H1 (cell line): Measurements from ENCODE around the gene ZNF506. TPM values are rescaled to one million over a fixed set of nuclear protein-coding genes. Genes with fewer than 3 reads are reported as not detected.
A peak's percentile ranks its signal among the peaks of the same experiment; 100 is the strongest.

ENCODE experiments used
- CTCF ChIA-PET: fragments of 300-600 bp; sonication (Branson Sonifier 250); formaldehyde crosslinking; loops from one replicate; lab custom pipeline; 2021; ENCODE audit not compliant: partially characterized antibody; lab: Charles Lee
- POLR2A ChIA-PET: fragments of 300-600 bp; sonication (Branson Sonifier 250); formaldehyde crosslinking; loops from one replicate; lab custom pipeline; 2021; ENCODE audit warnings: inconsistent platforms; ENCODE audit not compliant: partially characterized antibody; lab: Charles Lee
- DNase-seq, 2 experiments: peaks; one replicate each; pipeline versions ENCODE4 v3.0.0 to v3.0.0-alpha.2; 2010 to 2022; ENCODE audit warnings: low spot score in 2 of 2, low read depth in 1 of 2, mixed read lengths in 1 of 2
- FAIRE-seq: peaks from 2 replicates; lab custom pipeline; 2011; peaks lifted over from hg19 to GRCh38; lab: Jason Lieb, UNC
- H2AFZ ChIP-seq: 2 replicates; pipeline ENCODE4 v1.8.1; 2012; ENCODE audit warnings: low read length, inconsistent platforms
- H2AK5ac ChIP-seq: 2 replicates; pipeline ENCODE4 v1.6.1; 2013; ENCODE audit warnings: low read depth, low read length
- H2BK120ac ChIP-seq: replicated peaks from 2 replicates; pipeline ENCODE3; 2013; ENCODE audit warnings: low read depth, low read length, inconsistent platforms
- H2BK12ac ChIP-seq: 2 replicates; pipeline ENCODE4 v1.6.1; 2013; ENCODE audit warnings: low read depth, low read length
- H2BK15ac ChIP-seq: 2 replicates; pipeline ENCODE4 v1.6.1; 2013; ENCODE audit warnings: low read length
- H2BK20ac ChIP-seq: 2 replicates; pipeline ENCODE4 v1.6.1; 2013; ENCODE audit warnings: low read length
- H2BK5ac ChIP-seq: 2 replicates; pipeline ENCODE4 v1.6.1; 2013; ENCODE audit warnings: low read depth, low read length
- H3K14ac ChIP-seq: 2 replicates; pipeline ENCODE4 v1.6.1; 2013; ENCODE audit warnings: inconsistent platforms; ENCODE audit not compliant: insufficient read length
- H3K18ac ChIP-seq: 2 replicates; pipeline ENCODE4 v1.6.1; 2013; ENCODE audit warnings: low read length; ENCODE audit errors: extremely low read depth
- H3K23ac ChIP-seq: 2 replicates; pipeline ENCODE4 v1.6.1; 2013; ENCODE audit warnings: inconsistent platforms; ENCODE audit not compliant: insufficient read length
- H3K23me2 ChIP-seq: 2 replicates; pipeline ENCODE4 v1.6.1; 2013; ENCODE audit warnings: low read depth, low read length
- H3K27ac ChIP-seq: 2 replicates; pipeline ENCODE4 v1.6.1; 2011; ENCODE audit warnings: low read depth, low read length, inconsistent platforms
- H3K27me3 ChIP-seq, 4 experiments: replicated peaks in 1 of 4; 1 replicate in 1 of 4; 2 replicates in 3 of 4; pipeline versions ENCODE4 v1.6.1 to v1.8.1; 2011 to 2013; ENCODE audit warnings: low read length in 3 of 4, mild to moderate bottlenecking in 3 of 4, inconsistent platforms in 2 of 4, mixed read lengths in 2 of 4, moderate library complexity in 1 of 4; ENCODE audit not compliant: control insufficient read depth in 3 of 4, insufficient read depth in 3 of 4; ENCODE audit errors: extremely low read depth in 1 of 4
- H3K36me3 ChIP-seq, 4 experiments: 2 replicates each; pipeline versions ENCODE4 v1.6.1 to v1.8.1; 2011 to 2013; ENCODE audit warnings: mild to moderate bottlenecking in 4 of 4, low read length in 3 of 4, moderate library complexity in 2 of 4, control low read depth in 1 of 4, inconsistent platforms in 1 of 4; ENCODE audit not compliant: insufficient read depth in 4 of 4, control insufficient read depth in 2 of 4
- H3K4ac ChIP-seq: replicated peaks from 2 replicates; pipeline ENCODE3; 2013; ENCODE audit warnings: low read length, low read depth, mixed read lengths, inconsistent platforms; ENCODE audit not compliant: insufficient read length
- H3K4me1 ChIP-seq, 4 experiments: replicated peaks in 1 of 4; 1 replicate in 1 of 4; 2 replicates in 3 of 4; pipeline versions ENCODE4 v1.6.1 to v1.8.1; 2011 to 2013; ENCODE audit warnings: low read length in 3 of 4, inconsistent platforms in 2 of 4, mixed read lengths in 1 of 4; ENCODE audit not compliant: insufficient read depth in 4 of 4, control insufficient read depth in 3 of 4
- H3K4me2 ChIP-seq, 2 experiments: 2 replicates each; pipeline versions ENCODE4 v1.6.1 to v1.8.1; 2011 to 2013; ENCODE audit warnings: low read depth in 2 of 2, low read length in 2 of 2, control low read depth in 1 of 2, inconsistent platforms in 1 of 2, mild to moderate bottlenecking in 1 of 2; ENCODE audit not compliant: insufficient read depth in 1 of 2
- H3K4me3 ChIP-seq, 4 experiments: fragments of 200-600, 300-600 bp in 1 of 4; sonication (generic), shearing (Covaris generic), sonication (Bioruptor Twin) in 1 of 4; 2 replicates each; pipeline versions ENCODE4 v1.5.1 to v1.8.1; 2011 to 2016; ENCODE audit warnings: low read length in 4 of 4, low read depth in 3 of 4, control low read depth in 2 of 4, inconsistent platforms in 2 of 4, mild to moderate bottlenecking in 2 of 4, mixed read lengths in 1 of 4, moderate library complexity in 1 of 4; ENCODE audit not compliant: insufficient read depth in 2 of 4; ENCODE audit errors: extremely low read depth in 1 of 4
- H3K56ac ChIP-seq: replicated peaks from 2 replicates; pipeline ENCODE3; 2013; ENCODE audit warnings: low read depth, mild to moderate bottlenecking, mixed read lengths, low read length, inconsistent platforms; ENCODE audit not compliant: insufficient read length
- H3K79me1 ChIP-seq: 2 replicates; pipeline ENCODE4 v1.6.1; 2013; ENCODE audit warnings: low read depth, low read length, control low read depth
- H3K79me2 ChIP-seq, 2 experiments: 2 replicates each; pipeline versions ENCODE4 v1.6.1 to v1.8.1; 2012 to 2013; ENCODE audit warnings: low read length in 2 of 2, mild to moderate bottlenecking in 2 of 2, inconsistent platforms in 1 of 2; ENCODE audit not compliant: insufficient read depth in 2 of 2, control insufficient read depth in 1 of 2
- H3K9ac ChIP-seq, 4 experiments: replicated peaks in 1 of 4; 1 replicate in 1 of 4; 2 replicates in 3 of 4; pipeline versions ENCODE4 v1.6.1 to v1.8.1; 2011 to 2013; ENCODE audit warnings: low read depth in 3 of 4, low read length in 3 of 4, control low read depth in 2 of 4, mild to moderate bottlenecking in 2 of 4, moderate library complexity in 2 of 4, inconsistent platforms in 1 of 4; ENCODE audit errors: extremely low read depth in 1 of 4
- H3K9me3 ChIP-seq, 2 experiments: 2 replicates each; pipeline versions ENCODE4 v1.6.1 to v1.8.1; 2012 to 2013; ENCODE audit warnings: mild to moderate bottlenecking in 2 of 2, moderate library complexity in 2 of 2, control low read depth in 1 of 2, inconsistent platforms in 1 of 2, low read depth in 1 of 2, low read length in 1 of 2, mixed read lengths in 1 of 2; ENCODE audit not compliant: insufficient read depth in 2 of 2
- H4K20me1 ChIP-seq, 2 experiments: replicated peaks in 1 of 2; 2 replicates each; pipeline versions ENCODE3 to v1.8.1; 2011 to 2013; ENCODE audit warnings: inconsistent platforms in 2 of 2, low read length in 2 of 2, mild to moderate bottlenecking in 1 of 2; ENCODE audit not compliant: insufficient read depth in 2 of 2, control insufficient read depth in 1 of 2
- H4K5ac ChIP-seq: 2 replicates; pipeline ENCODE4 v1.6.1; 2013; ENCODE audit warnings: low read length, low read depth, mixed read lengths, inconsistent platforms; ENCODE audit not compliant: insufficient read length
- H4K8ac ChIP-seq: 2 replicates; pipeline ENCODE4 v1.8.0; 2013; ENCODE audit warnings: mild to moderate bottlenecking, moderate library complexity, low read length, inconsistent platforms; ENCODE audit not compliant: insufficient read depth; ENCODE audit errors: extremely low read depth
- H4K91ac ChIP-seq: replicated peaks from 2 replicates; pipeline ENCODE3; 2013; ENCODE audit warnings: low read length, mixed read lengths, inconsistent platforms; ENCODE audit not compliant: insufficient read length
- ASH2L ChIP-seq: fragments of 200-600, 300-600 bp; sonication (generic); IDR thresholded peaks from one replicate; pipeline ENCODE4 v1.7.1; 2017; ENCODE audit warnings: low read length
- BACH1 ChIP-seq: IDR thresholded peaks from 2 replicates; pipeline ENCODE4 v1.6.1; 2012; ENCODE audit warnings: low read length, improper control_type of control experiment
- CBX5 ChIP-seq: fragments of 300-800, 300-1000 bp; sonication (generic); IDR thresholded peaks from 2 replicates; pipeline ENCODE4 v1.7.1; 2016; ENCODE audit warnings: antibody characterized with exemption, low read length, low read depth
- GABPA ChIP-seq: IDR thresholded peaks from 2 replicates; pipeline ENCODE4 v1.6.1; 2011; ENCODE audit warnings: mild to moderate bottlenecking, low read length, moderate library complexity, borderline replicate concordance; ENCODE audit not compliant: insufficient read depth
- HDAC6 ChIP-seq: IDR thresholded peaks from one replicate; pipeline ENCODE4 v1.7.1; 2012; ENCODE audit warnings: low read depth, mild to moderate bottlenecking, inconsistent platforms, low read length, moderate library complexity
- JUN ChIP-seq: IDR thresholded peaks from 2 replicates; pipeline ENCODE4 v1.6.1; 2011; ENCODE audit warnings: low read depth, mild to moderate bottlenecking, improper control_type of control experiment, low read length
- KDM5A ChIP-seq: fragments of 200-600 bp; IDR thresholded peaks from 2 replicates; pipeline ENCODE4 v1.7.1; 2012; ENCODE audit warnings: mild to moderate bottlenecking, low read length, inconsistent platforms, mixed read lengths
- SP4 ChIP-seq: IDR thresholded peaks from 2 replicates; pipeline ENCODE4 v1.6.1; 2012; ENCODE audit warnings: low read length, inconsistent platforms
- TAF1 ChIP-seq: IDR thresholded peaks from 2 replicates; pipeline ENCODE4 v1.6.1; 2011; ENCODE audit warnings: mild to moderate bottlenecking, low read depth, low read length
- YY1 ChIP-seq: IDR thresholded peaks from 2 replicates; pipeline ENCODE4 v1.6.1; 2011; ENCODE audit warnings: low read depth, mild to moderate bottlenecking, low read length
- ZNF274 ChIP-seq: IDR thresholded peaks from 2 replicates; pipeline ENCODE4 v1.7.0; 2012; ENCODE audit warnings: low read length, borderline replicate concordance; ENCODE audit errors: extremely low read depth
- WGBS, 2 experiments: shearing (Covaris generic) in 1 of 2; methylation state at CpG; one replicate each; pipeline versions ENCODE4 v1.1.6 to v1.1.7; 2013 to 2015; ENCODE audit warnings: low lambda C conversion rate in 2 of 2, mixed read lengths in 2 of 2, inconsistent platforms in 1 of 2, low coverage in 1 of 2, missing lambda C conversion rate in 1 of 2; ENCODE audit not compliant: insufficient replicate concordance in 2 of 2, insufficient coverage in 1 of 2, insufficient read length in 1 of 2; ENCODE audit errors: extremely low coverage in 1 of 2, missing lambda C conversion rate in 1 of 2; 5-methylcytosine and 5-hydroxymethylcytosine counted together
- polyA plus RNA-seq, 7 experiments: library from polyadenylated mRNA; depleted of rRNA in 3 of 7; stranded (reverse) in 5 of 7; unstranded in 2 of 7; fragments of >200 nt in 5 of 7; fragments of 200-250 nt in 2 of 7; gene quantifications; 1 replicate in 5 of 7; 2 replicates in 1 of 7; 4 replicates in 1 of 7; pipeline versions ENCODE4 v1.2.1 to v1.2.3, GENCODE V29; 2011 to 2013; ENCODE audit warnings: missing spikeins in 2 of 7, mixed read lengths in 2 of 7
- total RNA-seq: library from RNA; stranded (reverse); fragmentation: NEBNext Ultra II Directional; extraction: Animal tissue kit (Norgen Biotek cat#: 25700); gene quantifications from 2 replicates; pipeline ENCODE4 v1.2.1, GENCODE V29; 2021
- TF ChIP-seq, protein P1 (sequence below): IDR thresholded peaks from 2 replicates; pipeline ENCODE4 v1.6.1; 2012; ENCODE audit warnings: inconsistent platforms

Gene ZNF506
- total and polyA plus RNA-seq, 2 of the 8 experiments (the other 6 are each of a cell fraction or from before 2014, with no cell fraction given), result 4.5 to 8.3 TPM

DNA sequence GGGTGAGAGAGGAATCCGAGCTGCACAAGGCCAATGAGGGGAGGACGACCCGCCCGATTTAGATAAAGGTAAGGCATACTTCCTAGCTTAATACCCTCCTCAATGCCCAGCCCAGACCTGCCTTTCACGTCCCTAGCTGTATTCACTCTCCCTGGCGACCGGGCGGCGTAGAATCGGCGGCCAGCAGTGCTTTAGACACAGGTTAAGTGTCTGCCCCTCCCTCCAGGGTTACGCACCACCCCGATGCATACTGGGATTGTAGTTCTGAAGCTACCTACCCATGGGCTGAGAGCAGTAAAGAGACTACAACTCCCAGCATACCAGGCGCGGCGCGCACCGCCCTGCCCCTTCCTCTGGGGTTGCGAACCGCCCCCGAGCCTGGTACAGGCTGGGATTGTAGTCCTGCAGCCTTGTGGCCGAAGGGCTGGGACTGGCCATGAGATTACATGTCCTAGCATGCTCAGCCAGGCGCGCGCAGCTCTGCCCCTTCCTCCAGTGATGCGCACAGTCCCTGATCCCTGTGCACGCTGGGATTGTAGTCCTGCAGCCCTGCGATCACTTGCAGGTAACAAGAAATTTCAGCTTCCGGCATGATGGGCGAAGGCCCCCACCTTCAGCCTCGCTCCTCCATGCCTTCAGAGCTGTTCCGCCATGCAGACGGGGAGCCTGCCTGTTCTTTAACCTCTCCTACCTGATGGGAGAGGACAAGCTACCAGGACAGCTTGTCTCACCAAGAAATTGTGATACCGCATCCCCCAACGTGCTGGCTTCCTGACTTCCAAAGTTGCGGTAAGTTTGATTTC, 45.1 kb downstream of the ZNF506 start:
- H2BK120ac ChIP-seq, result no peak overlapping the region
- FAIRE-seq, result peak; percentile 91
- TF ChIP-seq, protein P1, sequence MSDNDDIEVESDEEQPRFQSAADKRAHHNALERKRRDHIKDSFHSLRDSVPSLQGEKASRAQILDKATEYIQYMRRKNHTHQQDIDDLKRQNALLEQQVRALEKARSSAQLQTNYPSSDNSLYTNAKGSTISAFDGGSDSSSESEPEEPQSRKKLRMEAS, result peak; percentile 69
- TF ChIP-seq SP4 (no peak), KDM5A (no peak), HDAC6 (no peak), ASH2L (peak; percentile 72), JUN (no peak), GABPA (no peak), ZNF274 (no peak), YY1 (peak; percentile 77; the same call in 1 of the 2 replicates), CBX5 (no peak), TAF1 (peak; percentile 74), BACH1 (no peak)

More for the DNA sequence above, 45.1 kb downstream of the ZNF506 start:
- Histone ChIP-seq H3K4me2 (peak overlapping the region; percentile 85 to 94), H3K56ac (no peak overlapping the region), H3K27me3 (no peaks in the 10 kb centered on the region), H3K23ac (no peak overlapping the region), H3K9ac (peak overlapping the region in 3 of 4 experiments; percentile 62 to 91 (median 69); a peak in 6 of 7 replicates), H4K20me1 (no peaks in the 10 kb centered on the region), H3K9me3 (no peaks in the 10 kb centered on the region), H2BK20ac (no peak overlapping the region), H3K27ac (peak overlapping the region; percentile 53; the same call in 1 of the 2 replicates), H3K4me1 (peaks cover 0 to 7% (median 0%) of the 10 kb centered on the region in 4 experiments; a peak in 2 of 7 replicates), H3K14ac (peak overlapping the region; percentile 13), H2BK15ac (0 out of 2 replicates have a peak overlapping the region, but pooled peaks have one; percentile 61), H2BK12ac (no peak overlapping the region), H4K5ac (peak overlapping the region; percentile 85), H3K79me1 (no peaks in the 10 kb centered on the region; the same call in none of the 2 replicates), H2AK5ac (no peak overlapping the region), H3K36me3 (no peaks in the 10 kb centered on the region), H4K8ac (peak overlapping the region; percentile 45; the same call in 1 of the 2 replicates), H3K18ac (0 out of 2 replicates have a peak overlapping the region, but pooled peaks have one; percentile 54), H3K4me3 (peak overlapping the region; percentile 79 to 94 (median 91)), H2BK5ac (peak overlapping the region; percentile 91), H3K4ac (no peak overlapping the region), H4K91ac (no peak overlapping the region), H3K23me2 (peaks cover 9% of the 10 kb centered on the region), H3K79me2 (peaks cover 0 to 12% of the 10 kb centered on the region in 2 experiments; a peak in 2 of 4 replicates), H2AFZ (peak overlapping the region; percentile 98)
- ChIA-PET POLR2A (interaction anchor here (0.9 to 4.5 kb wide), 11 partner anchors 12 to 180 kb away, joined by 3 to 36 read pairs (median 5); partner anchors contain the start of genes ZNF101, ZNF253 and ZNF93), CTCF (interaction anchor here (0.6 to 0.8 kb wide), 4 partner anchors 40 to 840 kb away, joined by 3 to 5 read pairs (median 4); no protein-coding TSS in a partner anchor)
- DNase-seq, result peak; percentile 94 to 98
- WGBS, 2 experiments, result 1% methylated on average over 36 of the region's 36 CpGs; no CpG with 5 or more reads in 1 of the 2 experiments
